ENCODE results near the gene GAREM1. TPM values are rescaled to one million over a fixed set of nuclear protein-coding genes. Genes with fewer than 3 reads are reported as not detected.

Gene GAREM1
- total and polyA plus RNA-seq, 7 donors: 2.3 to 10.3 (median 7.2) TPM

- H3K36me3 ChIP-seq (ENCODE audit: insufficient read depth in 1 of 2, low read depth in 1 of 2): peaks cover 0 to 10% of the 10 kb centered on the region in 2 donors
- H3K9me3 ChIP-seq: no peaks in the 10 kb centered on the region
- intact Hi-C loops (cut with DNase I): no loop called here
- no peak for DNase-seq
- H3K27me3 ChIP-seq (ENCODE audit: insufficient read depth in 3 of 3, low read length in 2 of 3): no peaks in the 10 kb centered on the region
- TF ChIP-seq CTCF (IDR thresholded peaks at IDR 0.05): no peak
- no peak overlapping the region for H3K27ac ChIP-seq
- 81 to 89% (median 84%) methylated on average over 1 of the region's 1 CpG for WGBS, 3 donors
- H3K4me3 ChIP-seq: no peak overlapping the region
- no peak for ATAC-seq
- no peaks in the 10 kb centered on the region for H3K4me1 ChIP-seq
Measured at GRCh38 chr18:32262092-32262491, 208.6 kb downstream of the GAREM1 start.

- intact Hi-C loops (cut with DNase I): no loop called here
- H3K27ac ChIP-seq: no peak overlapping the region
- no peaks in the 10 kb centered on the region for H3K36me3 ChIP-seq (ENCODE audit: insufficient read depth in 1 of 2, low read depth in 1 of 2)
- no peaks in the 10 kb centered on the region for H3K27me3 ChIP-seq (ENCODE audit: insufficient read depth in 3 of 3, low read length in 2 of 3)
- no peaks in the 10 kb centered on the region for H3K9me3 ChIP-seq
- no peak overlapping the region for H3K4me3 ChIP-seq
- 94 to 97% (median 97%) methylated on average over 5 of the region's 5 CpGs for WGBS, 3 donors
- DNase-seq (no peak), ATAC-seq (no peak)
- H3K4me1 ChIP-seq: no peaks in the 10 kb centered on the region
- TF ChIP-seq CTCF (IDR thresholded peaks at IDR 0.05): no peak
Measured at GRCh38 chr18:32261003-32261402, 209.7 kb downstream of the GAREM1 start.

GRCh38 chr18:32259553-32259952, 211.1 kb downstream of the GAREM1 start:
- no peak overlapping the region for H3K27ac ChIP-seq
- H3K27me3 ChIP-seq (ENCODE audit: insufficient read depth in 3 of 3, low read length in 2 of 3): no peaks in the 10 kb centered on the region
- H3K4me3 ChIP-seq: no peak overlapping the region
- ATAC-seq (no peak), DNase-seq (no peak)
- no peaks in the 10 kb centered on the region for H3K4me1 ChIP-seq
- intact Hi-C loops (cut with DNase I): no loop called here
- H3K9me3 ChIP-seq: no peaks in the 10 kb centered on the region
- no peak for TF ChIP-seq CTCF (IDR thresholded peaks at IDR 0.05)
- H3K36me3 ChIP-seq (ENCODE audit: insufficient read depth in 1 of 2, low read depth in 1 of 2): no peaks in the 10 kb centered on the region
- WGBS, 3 donors: 59 to 75% (median 63%) methylated on average over 6 of the region's 6 CpGs

GRCh38 chr18:32258558-32259204, 212.0 kb downstream of the GAREM1 start:
- Histone ChIP-seq H3K9me3 (no peaks in the 10 kb centered on the region), H3K27me3 (ENCODE audit: insufficient read depth in 3 of 3, low read length in 2 of 3) (no peaks in the 10 kb centered on the region), H3K4me3 (no peak overlapping the region), H3K27ac (no peak overlapping the region), H3K4me1 (no peaks in the 10 kb centered on the region), H3K36me3 (ENCODE audit: insufficient read depth in 1 of 2, low read depth in 1 of 2) (no peaks in the 10 kb centered on the region)
- no peak for TF ChIP-seq CTCF (IDR thresholded peaks at IDR 0.05)
- intact Hi-C loops (cut with DNase I): no loop called here
- DNase-seq (no peak), ATAC-seq (no peak)
- WGBS, 3 donors: 79 to 82% (median 81%) methylated on average over 5 of the region's 5 CpGs

- no peak for ATAC-seq
- Histone ChIP-seq H3K27me3 (ENCODE audit: insufficient read depth in 3 of 3, low read length in 2 of 3) (no peaks in the 10 kb centered on the region), H3K4me1 (no peaks in the 10 kb centered on the region), H3K4me3 (no peak overlapping the region), H3K9me3 (no peaks in the 10 kb centered on the region), H3K36me3 (ENCODE audit: insufficient read depth in 1 of 2, low read depth in 1 of 2) (no peaks in the 10 kb centered on the region), H3K27ac (no peak overlapping the region)
- no peak for TF ChIP-seq CTCF (IDR thresholded peaks at IDR 0.05)
- no peak for DNase-seq
- intact Hi-C loops (cut with DNase I): no loop called here
- 83 to 91% (median 86%) methylated on average over 2 of the region's 2 CpGs for WGBS, 3 donors
Measured at GRCh38 chr18:32258148-32258547, 212.5 kb downstream of the GAREM1 start.

Measured in psoas muscle (tissue), 8 donors.